Measurements from ENCODE around the gene NAA80.

NAA80 gene

DNA sequence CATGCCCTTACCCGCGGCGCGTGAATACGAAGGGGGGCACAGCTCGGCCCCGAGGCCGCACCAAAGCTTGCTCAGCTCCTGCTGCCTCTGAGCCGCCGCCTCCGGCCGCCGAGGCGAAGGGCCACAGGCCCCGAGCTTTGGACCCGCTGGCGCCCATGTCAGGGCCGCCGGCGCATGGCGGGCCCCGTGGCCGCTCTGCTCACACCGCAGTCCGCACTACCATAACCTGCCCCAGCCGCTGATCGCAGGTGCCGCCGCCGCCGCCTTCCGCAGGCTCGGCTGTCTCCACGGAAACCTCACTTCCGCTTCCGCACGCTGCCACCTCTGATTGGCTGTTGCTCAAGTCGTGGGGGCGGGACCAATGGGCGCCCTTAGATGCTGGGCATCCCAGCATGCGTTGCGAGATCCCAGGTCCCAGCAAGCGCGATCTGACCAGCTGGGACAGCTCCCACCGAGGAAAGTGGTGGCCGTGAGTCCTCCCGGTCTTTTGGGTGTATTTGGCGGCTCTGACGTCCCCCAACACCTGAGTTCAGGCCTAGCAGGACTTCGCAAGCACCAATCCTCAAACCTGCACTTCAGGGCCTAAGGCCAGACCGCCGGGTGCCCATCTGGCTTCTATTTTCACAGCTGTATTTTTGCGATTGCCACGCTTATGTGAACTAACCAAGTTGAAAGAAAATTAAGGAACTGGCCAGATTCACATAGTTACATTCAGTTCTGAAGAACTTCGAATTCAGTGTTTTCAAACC is 28.9 kb upstream of the NAA80 start, which contains the start of gene TUSC2:
TSS of gene TUSC2 (minus strand) at position 281 of the 749 bp plus-strand sequence. CDS start at position 157, 124 bp downstream.
- peak; percentile 87 to 91 for DNase-seq (ENCODE audit: low read depth in 2 of 2)

DNA sequence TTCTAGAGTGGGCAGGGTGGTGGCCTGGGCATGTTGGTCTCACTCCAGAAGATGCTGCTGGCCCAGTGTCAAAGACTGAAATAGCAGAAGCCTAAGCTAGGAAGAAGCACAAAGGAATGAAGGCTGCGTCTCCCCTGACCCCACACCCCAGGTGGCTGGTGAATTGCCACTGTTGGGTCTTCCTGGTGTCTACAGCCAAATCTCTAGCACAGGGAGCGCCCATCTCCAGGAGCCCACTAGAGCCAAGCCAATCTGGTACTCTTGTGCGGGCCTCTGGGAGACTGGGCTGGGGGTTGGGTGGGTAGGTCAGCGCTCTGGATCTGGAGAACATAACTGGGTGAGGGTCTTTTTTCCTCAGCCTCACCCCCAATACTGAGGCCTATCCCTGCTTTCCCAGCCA is 27.9 kb upstream of the NAA80 start:
- DNase-seq (ENCODE audit: low read depth in 2 of 2): no peak

DNA sequence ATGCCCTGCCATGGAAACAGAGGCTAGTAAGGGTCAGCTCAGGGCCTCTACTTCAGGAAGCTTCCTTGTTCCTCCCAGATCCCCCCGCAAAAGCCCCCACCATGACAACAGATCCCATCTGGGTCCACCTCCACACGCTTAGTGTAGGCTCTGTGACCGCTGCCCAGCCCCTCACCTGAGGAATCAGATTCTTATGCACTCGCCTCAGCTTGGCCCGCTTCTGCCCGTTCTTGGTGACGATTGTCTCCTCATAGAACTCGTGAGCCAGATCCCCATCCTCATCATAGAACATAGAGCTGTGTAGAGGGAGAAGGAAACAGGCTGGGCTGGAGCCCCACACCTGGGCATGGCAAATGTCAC is 27.0 kb upstream of the NAA80 start:
- no peak for DNase-seq (ENCODE audit: low read depth in 2 of 2)

DNA sequence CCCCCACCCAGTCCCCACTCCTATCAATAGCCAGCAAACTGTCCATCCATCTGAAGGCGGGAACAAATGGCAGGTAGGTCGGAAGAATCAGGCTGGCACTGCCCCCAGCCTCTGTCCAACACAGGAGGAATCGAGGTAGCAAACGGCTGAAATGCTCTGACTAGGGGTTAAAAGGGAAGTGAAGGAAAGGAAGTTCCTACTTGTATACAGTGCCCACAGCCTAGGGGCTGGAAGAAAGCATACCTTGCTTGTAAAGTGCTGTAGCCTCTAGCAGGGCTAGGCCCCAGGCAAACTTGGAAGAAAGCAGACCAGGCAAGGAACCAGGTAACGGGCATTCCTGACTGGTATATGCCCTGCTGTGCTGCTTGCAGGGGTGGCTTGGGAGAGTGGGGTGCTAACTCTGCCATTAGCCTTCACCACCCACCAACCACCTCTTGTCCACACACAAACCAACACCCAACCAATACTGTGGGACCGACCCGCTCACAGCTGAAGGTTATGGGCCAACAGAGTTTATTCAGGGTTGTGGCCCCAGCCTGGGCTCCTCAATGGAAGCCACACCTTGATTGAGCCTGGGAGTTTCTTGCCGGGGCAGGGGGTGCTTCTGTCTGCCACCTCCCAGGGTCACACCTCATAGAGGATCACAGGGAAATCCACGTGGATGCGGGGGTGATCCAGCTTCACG is 26.4 kb upstream of the NAA80 start:
- DNase-seq (ENCODE audit: low read depth in 2 of 2): no peak

DNA sequence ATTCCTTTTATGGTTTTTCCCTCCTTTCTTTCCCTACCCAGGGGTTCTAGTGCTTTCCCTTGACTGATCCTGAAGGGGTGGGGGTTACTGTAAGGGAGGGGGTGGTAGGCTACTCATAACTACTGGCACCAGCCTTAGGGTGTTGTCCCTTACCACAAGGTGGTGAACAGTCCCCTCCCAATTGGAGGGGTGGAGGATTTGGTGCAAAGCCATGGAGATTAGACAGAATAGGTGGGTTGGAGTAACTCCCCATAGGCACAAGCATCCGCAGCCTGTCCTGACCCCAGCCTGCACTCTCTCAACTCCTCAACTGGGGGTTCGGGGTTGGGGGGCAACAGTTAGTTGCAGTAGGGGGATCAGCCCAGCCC is 25.9 kb upstream of the NAA80 start:
- no peak for DNase-seq (ENCODE audit: low read depth in 2 of 2)

DNA sequence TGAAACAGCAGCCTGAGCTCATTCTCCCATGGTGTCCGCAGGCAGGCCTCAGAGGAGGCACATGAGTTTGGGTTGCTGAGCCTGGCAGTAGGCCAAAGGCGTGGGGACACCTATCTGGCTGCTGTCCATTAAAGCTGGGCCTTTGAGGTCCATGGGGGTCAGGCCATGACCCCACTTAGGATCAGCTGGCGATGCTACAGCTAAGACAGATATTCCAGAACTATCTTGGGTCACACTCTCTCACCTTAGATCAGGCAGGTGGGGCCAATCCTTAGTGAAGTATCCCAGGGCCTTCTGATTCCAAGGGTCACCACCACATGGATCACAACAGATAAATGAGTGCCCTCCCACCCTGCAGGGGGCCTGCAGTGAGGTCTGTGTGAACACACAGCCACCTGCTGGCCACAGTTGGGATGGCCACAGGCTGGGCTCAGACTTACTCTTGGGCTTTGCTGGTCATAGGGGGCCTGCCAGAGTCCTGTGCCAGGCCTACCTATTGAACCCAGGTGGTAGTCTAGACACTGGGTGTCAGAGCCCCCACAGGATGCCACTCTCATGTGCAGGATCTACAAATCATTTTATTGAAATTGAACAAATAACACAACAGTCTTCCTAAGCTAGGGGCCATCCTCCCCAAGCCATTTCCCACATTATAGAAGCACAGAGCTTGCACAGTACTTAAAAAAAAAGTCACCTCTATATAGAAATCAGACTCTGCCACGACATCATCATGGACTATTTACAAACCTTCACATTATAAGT is 25.3 kb upstream of the NAA80 start:
- peak in 1 of 2 donors; percentile 30 for DNase-seq (ENCODE audit: low read depth in 2 of 2)

DNA sequence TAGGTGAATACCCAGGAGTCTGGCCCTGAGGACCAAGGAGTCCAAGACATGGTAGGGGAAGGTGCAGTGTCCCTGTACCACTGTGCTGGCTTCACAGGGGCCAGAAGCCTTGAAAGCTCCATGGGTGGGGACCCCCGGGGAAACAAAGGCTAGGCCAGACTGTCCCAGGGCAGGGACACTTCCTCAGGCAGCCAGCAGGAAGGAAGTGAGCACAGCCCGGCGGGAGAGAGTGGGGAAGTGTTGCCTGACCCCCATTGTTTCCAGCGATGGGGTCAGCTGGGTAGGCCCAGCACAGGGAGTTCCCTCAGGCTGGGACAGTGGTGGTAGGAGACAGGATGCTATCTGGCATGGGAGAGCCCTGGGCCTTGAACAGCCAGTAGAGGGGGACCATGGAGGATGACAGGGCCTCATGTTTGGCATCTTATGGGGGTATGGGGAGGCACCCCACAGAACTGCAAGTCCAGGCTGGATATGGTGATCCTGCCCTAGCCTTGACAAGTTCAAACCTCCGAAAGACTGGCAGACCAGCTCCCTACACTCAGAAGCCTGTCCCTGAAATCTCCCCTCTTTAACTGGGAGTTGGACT is 24.5 kb upstream of the NAA80 start:
- DNase-seq (ENCODE audit: low read depth in 2 of 2): no peak

DNA sequence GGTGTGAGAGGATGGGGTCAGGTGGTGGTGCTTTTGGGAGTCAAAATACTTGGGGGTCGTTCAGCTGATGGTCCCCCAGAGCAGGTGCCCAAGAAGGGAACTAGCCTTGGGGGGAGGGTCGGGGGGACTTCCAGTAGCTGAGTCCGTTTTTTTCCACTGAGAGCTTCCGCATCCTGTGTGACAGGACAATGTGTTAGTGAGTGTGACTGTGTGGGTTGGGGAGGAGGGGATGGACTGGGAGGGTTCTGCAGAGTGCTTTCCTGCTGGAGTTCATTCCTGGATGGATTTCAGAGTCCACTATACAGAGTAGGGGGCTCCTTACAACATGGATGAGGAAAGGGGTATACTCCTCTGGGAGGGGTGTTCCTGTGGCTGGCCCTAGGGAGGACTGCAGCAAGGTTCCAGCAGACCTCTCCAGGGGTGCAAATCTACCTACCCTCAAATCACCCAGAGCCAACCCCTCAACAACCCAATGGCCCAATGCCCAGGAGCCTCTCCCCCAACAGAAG is 23.9 kb upstream of the NAA80 start:
- no peak for DNase-seq (ENCODE audit: low read depth in 2 of 2)

DNA sequence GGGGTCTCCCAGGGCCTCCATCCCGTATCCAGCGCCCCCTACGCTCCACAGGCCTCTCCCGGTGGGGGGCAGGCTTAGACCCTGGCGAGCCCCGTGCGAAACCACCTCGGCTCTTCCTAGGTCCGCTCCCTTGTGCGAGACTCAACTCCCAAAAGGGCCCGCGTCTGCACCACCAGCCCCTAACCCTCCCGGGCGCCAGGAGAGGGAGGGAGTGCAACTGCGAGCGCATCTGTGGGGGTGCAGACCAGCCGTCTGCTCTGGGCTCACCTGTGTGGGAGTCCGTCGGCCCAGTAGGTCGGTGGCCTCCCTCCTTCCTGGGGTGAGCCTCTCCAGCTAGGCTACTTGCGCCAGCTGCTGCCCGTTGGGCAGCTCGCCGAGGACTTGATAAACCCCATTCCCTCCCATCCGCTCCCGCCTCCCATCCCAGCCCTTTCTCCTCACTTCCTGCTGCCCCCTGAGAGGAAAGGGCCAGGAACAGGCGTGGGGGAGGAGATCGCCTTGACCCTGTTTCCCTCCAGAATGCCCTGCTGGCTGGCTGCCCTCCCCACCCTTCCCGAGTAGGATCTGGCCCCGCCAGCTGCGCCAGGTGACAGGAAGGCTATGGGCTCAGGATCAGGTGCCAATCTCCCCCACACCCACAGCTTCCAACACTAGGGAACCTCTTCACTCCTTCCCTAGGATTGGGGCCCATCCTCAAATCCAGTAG is 23.3 kb upstream of the NAA80 start, which contains the start of gene HYAL2:
TSS of gene HYAL2 (minus strand) at position 360 of the 706 bp plus-strand sequence. CDS start 2,256 bp downstream, outside the sequence.
- no peak for DNase-seq (ENCODE audit: low read depth in 2 of 2)

DNA sequence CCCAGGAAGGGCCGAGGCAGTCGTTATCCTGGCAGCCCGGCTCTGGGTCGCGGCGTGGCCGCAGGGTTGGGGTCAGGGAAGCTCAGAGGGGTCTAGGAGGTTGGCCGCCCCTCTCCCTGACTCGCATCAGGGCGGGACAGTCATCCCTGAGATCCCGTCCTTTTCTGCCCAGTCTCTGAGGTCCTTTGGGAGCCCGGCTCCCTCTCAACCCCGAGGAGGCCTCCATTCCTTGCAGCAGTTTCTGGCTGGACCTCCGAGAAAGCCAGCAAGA is 22.8 kb upstream of the NAA80 start:
- DNase-seq (ENCODE audit: low read depth in 2 of 2): no peak

DNA sequence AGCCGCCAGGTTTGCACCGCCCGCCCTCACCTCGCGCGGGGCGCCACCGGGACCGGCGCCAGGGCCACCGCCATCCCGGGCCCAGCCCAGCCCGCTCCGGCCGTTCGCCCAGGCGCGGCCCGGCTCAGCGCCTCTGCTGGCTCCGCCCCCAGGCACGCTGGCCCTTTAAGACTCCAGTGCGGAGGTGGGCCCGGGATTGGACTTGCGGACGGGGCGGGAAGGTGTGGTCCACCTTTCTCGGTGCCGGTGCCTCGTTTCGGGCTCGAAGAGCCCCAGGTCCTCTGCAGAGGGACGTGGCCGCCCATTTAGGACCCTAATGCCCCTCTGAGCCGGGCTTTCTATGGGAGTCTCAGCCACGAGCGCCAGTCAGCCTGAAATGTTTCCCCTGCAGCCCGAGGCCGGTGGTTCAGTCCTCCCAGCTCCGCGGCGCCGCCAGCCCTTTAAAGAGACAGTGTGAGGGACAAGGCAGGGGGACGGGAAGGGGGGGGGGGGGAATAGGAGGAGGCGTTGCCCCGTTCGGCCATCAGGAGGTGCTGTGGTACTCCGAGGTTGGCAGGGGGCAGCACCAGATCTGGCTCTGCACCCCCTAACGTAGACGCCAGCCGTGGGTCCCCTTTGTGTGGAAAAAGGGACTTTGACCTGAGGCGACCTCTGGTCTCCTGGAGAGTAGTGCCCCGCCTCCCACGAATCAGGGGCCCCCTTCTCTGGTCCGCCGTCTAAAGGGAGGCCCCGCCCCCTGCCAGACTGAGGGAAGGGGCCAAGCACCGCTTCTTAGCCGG is 22.3 kb upstream of the NAA80 start:
- DNase-seq (ENCODE audit: low read depth in 2 of 2): peak; percentile 57 to 58

DNA sequence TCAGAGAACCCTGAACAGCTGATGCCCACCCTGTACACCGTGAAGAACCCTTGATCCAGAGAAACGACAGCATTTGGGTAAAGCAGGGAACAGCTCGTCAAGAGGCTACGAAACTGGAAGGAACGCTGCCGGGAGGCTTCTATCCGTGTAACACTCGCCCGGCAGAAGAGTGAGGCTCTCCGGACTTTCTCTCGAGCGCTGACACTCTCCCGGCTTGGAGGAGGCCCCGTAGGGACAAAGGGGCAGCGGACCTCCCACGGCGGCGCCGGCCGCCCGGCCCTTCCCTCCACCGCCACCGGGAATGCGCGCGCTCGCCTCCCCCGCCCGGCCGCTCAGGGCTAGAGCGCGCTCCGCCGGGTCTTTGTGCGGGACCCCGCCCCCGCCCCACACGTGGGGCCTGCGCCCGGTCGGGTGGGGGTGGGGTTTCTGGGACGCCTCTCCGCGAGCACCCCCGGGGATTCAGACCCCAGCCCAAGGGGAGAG is 21.7 kb upstream of the NAA80 start:
- peak in 1 of 2 donors; percentile 26 for DNase-seq (ENCODE audit: low read depth in 2 of 2)

DNA sequence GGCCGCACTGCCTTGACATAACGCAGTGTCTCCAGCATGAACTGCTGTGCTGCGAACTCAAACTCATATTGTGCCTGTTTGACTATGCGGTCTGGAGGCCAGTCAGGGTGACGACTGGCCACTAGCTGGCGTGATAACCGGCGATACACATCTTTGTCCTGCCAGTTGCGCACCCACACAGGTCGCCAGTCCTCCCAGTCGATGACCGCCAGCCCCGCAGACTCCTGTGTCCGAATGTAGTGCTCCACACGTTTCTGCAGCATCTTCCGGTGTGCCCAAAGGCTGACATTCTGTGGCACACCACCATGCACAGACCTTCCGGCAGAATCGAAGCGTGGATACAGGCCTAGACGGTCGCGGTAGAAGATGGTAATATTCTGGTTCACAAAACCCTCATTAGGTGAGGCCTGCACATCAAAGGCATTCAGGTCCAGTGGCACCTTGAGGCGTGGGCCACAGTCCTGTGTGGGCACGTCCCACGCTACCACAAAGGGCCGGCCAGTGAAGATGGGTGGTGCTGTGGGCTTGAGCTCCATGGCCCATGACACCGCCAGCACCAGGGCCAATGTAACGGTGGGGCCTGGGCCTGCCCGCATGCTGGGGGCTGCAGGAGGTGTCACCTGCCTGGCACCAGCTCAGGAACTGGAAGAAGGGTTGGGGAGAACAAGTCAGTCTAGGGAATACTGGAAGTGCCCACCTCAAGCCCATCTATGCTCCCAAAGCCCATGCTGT is 20.9 kb upstream of the NAA80 start:
- no peak for DNase-seq (ENCODE audit: low read depth in 2 of 2)

DNA sequence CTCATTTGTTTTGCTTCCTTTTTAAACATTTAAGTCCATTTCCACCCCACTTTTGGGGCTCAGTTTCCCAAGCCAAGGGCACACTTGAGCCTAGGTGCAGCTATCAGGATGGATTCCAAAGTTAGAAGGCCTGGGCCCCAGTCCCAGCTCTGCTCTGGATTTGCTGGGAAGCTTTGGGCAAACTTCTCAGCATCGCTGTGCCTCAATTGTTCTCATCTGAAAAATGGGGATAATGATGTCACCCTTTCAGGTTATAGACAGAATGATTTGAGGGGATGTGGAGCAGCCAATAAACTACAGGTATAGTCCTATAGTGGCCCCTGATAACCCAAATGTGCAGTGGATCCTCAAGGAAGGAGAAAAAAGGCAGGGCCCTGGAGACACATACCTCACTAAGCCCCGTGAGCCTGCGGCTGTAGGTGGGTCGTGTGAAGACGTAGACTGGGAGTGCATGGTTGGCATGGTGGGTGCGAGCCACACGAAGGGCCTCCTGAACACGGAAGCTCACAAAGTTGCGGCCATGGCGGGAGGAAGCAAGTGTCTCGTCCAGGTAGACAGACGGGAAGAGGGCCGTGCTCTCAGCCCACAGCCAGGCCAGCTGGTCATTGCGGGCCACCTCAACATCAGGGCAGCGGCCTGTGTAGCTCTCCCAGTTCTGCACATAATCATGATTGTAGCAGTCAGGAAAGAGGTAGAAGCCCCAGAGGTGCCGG is 20.1 kb upstream of the NAA80 start:
- DNase-seq (ENCODE audit: low read depth in 2 of 2): no peak

DNA sequence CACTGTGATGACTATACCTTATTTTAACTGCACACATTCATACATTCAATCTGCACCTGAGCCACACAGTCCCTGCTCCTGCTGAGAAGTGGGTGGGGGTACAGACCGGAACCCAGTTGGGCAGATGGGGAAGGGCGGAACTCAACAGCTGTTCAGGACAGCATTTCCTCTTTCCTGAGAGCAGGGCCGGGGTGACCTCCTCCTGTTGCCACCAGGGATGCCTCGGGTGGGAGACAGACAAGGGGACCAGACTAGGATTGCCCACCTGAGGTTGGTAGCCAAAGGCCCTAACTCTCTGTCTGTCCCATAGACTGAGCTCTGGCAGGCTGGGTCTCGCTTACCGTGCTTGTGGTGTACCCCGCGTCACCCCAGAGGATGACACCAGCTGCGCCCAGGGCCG is 19.4 kb upstream of the NAA80 start:
- no peak for DNase-seq (ENCODE audit: low read depth in 2 of 2)

DNA sequence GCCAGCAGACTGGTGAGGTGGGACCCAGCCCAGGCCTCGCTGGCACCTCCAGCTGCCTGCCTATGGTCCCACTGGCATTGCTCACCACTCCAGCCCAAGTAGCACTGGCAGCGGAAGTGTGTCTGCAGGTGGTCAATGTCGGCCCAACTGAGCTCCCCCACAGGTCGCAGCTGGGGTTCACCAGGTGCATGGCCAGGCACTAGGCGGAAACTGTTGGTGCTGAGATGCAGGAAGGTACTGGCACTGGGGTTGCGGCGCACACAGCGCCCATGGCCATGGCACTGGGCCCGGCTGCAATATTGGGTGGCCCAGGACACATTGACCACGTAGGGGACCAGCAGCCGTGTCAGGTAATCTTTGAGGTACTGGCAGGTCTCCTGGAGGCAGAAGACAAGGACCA is 19.0 kb upstream of the NAA80 start:
- DNase-seq (ENCODE audit: low read depth in 2 of 2): no peak

DNA sequence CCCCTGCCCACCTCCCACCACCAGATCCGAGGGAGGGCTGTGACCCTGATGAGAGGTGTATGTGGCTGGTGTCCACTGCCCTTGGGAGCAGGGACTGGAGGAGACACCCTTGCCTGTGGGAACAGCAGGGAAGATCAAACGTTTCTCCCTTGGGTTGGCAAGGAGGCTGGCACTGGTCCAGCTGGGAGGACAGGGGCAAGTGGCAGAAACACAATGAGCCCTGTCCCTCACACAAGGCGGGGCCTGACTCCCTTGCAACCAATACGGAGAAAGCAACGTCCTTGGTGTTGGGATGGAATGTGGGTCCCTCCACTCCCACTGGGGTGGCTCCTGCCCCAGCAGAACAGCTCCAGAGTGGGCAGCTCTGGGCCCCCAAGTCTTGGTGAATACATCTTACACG is 18.1 kb upstream of the NAA80 start:
- DNase-seq (ENCODE audit: low read depth in 2 of 2): no peak

DNA sequence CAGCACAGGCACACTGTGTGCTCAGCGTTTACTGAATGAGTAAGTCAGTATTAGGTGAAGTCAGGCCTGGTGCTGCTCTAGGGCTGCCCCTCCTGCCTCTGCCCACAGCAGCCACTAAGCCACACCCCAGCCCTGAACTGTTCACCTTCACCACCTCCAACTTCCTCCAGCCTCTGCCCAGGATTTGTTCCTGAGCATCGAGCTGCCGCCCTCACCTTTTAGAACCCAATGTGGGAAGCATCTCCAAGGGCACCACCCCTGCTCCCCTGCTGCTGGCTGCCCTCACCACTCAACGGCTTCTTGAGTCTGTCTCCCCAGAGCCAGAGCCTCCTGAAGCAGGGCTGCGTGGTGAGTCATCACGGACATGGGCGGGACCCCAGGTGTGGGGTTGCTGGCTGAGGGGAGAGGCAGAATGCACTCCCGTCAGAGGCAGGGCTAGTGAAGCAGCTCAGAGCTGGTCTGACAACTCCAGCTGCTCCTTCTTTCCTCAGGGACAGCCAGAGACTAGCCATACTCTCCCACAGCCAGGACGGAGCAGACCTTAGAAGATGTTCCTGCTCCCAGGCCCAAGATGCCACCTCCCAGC is 17.5 kb upstream of the NAA80 start:
- DNase-seq (ENCODE audit: low read depth in 2 of 2): peak in 1 of 2 donors; percentile 60

DNA sequence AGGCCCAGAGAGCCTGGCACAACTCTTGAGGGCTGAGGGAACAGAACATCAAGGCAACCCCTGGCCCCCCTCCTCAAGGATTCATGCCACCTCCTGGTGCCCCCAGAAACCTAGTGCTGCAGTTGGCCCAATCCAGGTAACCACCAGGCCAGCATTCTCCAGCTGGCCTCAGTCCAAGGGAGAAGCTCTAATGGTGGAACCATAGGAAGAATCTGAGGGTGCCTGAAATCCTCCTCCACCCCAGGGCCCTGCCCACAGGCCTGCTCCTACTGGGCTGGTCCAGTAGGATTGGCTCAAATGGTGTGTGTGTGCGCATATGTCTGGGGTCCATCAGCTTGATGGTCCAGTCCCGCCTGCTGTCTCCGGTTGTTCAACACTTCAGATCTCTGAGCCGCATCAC is 15.6 kb upstream of the NAA80 start:
- no peak for DNase-seq (ENCODE audit: low read depth in 2 of 2)

Data from stimulated activated CD8-positive, alpha-beta memory T cell treated with anti-CD3 and anti-CD28 coated beads, Interleukin-7, amount 100 ng/mL, for 1 hour (primary cell).